ENCODE results near the gene ZNF730. TPM values are rescaled to one million over a fixed set of nuclear protein-coding genes. Genes with fewer than 3 reads are reported as not detected.
A peak's percentile ranks its signal among the peaks of the same experiment; 100 is the strongest.
"Not testable (repeated sequence)": the region's sequence is repeated elsewhere in the genome, so short reads cannot be mapped to it uniquely, and the experiment has no call there.

ZNF730 gene
- total RNA-seq, result 3.3 TPM

DNA sequence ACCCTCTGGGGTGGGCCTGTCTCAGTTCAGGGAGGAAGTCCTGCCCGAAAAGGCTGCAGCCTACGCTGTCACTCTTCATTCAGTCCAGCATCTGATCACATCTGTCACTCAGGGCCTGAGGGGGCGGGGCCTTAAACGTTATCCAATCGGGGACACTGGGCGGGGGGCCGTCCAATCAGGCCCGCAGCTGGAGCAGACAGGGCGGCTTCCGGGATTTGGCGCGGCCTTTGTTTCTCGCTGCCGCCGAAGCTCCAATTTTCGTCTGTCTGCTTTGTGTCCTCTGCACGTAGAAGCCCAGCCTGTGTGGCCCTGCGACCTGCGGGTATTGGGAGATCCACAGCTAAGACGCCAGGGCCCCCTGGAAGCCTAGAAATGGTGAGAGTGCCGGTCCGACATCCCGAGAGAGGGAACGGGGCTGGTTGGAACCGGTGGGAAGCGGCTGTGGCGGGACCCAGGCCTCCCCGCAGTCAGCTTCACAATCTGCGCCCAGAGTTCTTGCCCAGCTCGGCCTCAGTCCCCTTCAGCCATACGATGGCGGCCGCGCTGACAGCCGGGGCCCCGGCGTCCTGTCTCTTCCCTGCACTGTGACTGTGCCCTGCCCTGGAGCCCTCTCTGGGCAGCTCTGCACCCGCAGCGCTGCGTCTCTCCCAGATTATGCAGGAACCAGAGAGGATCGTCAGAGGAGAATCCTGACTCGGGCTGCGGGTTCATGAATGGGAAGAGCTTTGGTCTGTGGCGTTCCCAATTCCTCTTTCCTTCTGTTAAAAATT, at the start of gene ZNF730:
Gene ZNF730, plus strand, starts transcription at position 224 of the 770 bp plus-strand sequence. Its CDS starts 149 bp downstream, at position 373.
- peak; percentile 44 for DNase-seq (ENCODE audit: low spot score)

- peak; percentile 46 for DNase-seq (ENCODE audit: low spot score)
Observed at GRCh38 chr19:23070353-23071146, 46.3 kb upstream of the ZNF730 start.

DNA sequence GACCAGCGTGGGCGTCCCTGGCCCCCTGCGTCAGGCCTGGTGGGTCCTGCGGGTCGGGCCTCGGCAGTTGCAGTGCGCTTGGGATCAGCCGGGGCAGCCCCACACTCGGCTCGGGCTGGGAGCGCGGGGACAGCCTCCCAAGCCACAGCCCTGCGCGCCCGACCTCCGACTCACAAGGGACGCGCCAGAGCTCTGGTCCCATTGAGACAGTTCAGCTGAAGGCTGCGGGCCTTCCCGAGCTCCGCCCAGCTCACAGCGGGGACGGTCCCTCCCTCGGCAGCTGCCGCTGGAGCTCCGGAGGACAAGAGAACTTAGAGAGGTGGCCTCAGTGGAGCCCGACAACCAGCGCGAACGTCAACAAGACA, 45.7 kb upstream of the ZNF730 start:
- no peak for DNase-seq (ENCODE audit: low spot score)

GRCh38 chr19:23075031-23075733, 41.6 kb upstream of the ZNF730 start:
- DNase-seq (ENCODE audit: low spot score), result peak; percentile 62

- DNase-seq (ENCODE audit: low spot score), result not testable (repeated sequence)
Observed at GRCh38 chr19:23077776-23078175, 39.0 kb upstream of the ZNF730 start.

GRCh38 chr19:23093832-23094231, 23.0 kb upstream of the ZNF730 start:
- DNase-seq (ENCODE audit: low spot score), result no peak

DNA sequence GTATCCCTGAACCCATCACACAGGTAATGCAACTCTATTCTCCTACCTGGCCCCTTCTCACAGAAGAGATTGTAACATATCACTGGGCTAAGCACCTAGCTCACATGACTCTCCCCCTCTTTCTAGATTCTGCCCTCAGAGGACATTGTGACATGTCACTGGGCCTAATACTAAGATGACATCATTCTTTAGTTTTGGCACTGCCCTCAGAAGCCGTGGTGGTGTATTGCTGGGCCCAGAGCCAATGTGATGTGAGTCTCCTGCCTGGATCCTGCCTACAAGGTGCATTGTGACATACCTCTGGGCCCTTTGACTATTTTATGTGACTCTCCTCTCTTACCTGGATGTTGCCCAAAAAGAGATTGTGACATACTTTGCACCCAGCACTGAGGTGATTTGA, 21.4 kb upstream of the ZNF730 start:
- no peak for DNase-seq (ENCODE audit: low spot score)

DNA sequence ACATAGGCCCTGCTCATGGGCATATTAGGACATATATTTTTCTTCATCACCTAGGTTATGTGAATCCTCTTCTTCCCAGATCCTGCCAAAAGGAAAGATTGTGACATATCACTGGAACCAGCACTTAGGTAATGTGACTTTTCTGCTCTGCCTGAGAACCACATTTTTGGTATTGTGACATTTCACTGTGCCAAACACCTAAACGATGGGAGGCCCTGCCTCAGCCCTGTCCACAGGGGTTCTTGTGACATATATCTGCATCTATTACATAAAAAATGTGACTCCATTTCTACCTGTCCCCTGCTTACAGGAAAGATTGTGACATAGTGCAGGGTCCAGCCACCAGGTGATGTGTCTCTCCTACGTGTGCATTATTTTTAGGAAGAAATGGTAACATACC, 18.5 kb upstream of the ZNF730 start:
- DNase-seq (ENCODE audit: low spot score), result no peak

DNA sequence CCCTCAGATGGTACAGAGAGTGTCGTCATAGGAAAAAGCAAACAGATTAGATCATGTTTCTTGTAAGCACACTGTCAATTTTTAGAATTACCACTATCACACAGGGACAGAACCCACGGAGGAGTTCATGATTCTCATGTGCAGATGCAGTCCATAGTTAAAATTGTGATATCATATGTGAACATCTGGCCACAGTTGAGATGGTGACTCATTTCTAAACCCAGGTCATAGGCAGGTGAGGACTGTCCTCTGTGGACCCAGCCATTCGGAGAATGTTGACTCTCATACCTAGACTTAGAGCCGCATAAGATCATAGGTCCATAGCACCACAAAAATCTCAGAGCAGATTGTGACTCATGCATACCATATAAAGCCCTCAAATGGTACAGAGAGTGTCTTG, 17.8 kb upstream of the ZNF730 start:
- DNase-seq (ENCODE audit: low spot score), result no peak

- DNase-seq (ENCODE audit: low spot score), result no peak
Observed at GRCh38 chr19:23099966-23100365, 16.9 kb upstream of the ZNF730 start.

DNA sequence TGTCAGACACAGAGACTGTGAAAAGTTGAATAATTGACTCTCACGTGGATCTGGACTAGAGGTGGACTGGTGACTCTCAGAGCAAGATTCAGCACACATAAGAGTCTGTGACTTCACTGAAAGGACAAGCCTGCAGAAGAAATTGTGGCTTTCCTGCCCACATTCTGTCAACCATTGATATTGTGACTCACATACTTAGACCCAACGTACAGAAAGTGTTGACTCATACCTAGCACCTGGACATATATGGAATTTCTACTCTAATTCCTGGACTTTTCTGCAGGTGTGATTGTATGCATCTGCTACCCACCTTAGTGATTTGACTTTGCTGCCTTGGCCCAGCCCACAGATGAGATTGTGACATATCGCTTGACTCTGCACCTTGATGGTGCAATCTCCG, 15.6 kb upstream of the ZNF730 start:
- DNase-seq (ENCODE audit: low spot score), result no peak

DNA sequence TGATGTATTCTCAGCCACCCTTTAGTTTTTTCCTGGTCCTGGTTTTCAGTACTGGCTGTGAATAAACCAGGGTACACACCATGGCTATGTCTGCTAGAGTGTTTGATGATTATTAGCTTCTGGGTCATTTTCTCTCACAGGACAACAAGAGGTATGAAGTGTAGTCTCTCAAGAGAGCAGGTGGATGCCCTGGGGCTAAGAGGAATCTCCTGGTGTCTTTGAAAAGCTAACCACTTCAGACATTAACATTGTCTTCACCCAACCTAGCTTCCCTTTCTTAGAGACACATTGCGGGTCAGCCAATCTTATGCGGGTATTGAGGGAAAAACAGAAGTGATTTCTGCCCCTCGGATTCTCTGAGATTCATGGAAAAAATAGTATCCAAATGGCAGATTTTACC, 1.6 kb downstream of the ZNF730 start:
- DNase-seq (ENCODE audit: low spot score), result no peak

- not testable (repeated sequence) for DNase-seq (ENCODE audit: low spot score)
Observed at GRCh38 chr19:23134211-23134610, 17.4 kb downstream of the ZNF730 start.

DNA sequence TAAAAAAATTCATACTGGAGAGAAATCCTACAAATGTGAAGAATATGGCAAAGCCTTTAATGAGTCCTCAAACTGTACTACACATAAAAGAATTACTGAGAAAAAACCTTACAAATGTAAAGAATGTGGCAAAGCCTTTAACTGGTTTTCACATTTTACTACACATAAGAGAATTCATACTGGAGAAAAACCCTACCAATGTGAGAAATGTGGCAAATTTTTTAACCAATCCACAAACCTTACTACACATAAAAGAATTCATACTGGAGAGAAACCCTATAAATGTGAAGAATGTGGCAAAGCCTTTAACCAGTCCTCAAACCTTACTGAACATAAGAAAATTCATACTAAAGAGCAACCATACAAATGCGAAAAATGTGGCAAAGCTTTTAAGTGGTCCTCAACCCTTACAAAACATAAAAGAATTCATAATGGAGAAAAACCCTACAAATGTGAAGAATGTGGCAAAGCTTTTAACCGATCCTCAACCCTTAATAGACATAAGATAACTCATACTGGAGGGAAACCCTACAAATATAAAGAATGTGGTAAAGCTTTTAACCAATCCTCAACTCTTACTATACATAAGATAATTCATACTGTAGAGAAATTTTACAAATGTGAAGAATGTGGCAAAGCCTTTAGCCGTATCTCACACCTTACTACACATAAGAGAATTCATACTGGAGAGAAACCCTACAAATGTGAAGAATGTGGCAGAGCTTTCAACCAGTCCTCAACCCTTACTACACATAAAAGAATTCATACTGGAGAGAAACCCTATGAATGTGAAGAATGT, 29.0 kb downstream of the ZNF730 start:
- no peak for DNase-seq (ENCODE audit: low spot score)

DNA sequence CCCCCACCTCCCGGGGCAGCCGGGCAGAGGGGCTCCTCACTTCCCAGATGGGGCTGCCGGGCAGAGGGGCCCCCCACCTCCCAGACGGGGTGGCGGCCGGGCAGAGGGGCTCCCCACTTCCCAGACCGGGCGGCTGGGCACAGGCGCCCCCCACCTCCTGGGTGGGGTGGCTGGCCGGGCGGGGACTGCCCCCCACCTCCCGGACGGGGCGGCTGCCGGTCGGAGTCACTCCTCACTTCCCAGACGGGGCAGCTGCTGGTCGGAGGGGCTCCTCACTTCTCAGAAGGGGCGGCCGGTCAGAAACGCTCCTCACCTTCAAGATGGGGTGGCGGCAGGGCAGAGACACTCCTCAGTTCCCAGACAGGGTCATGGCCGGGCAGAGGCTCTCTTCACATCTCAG, 43.9 kb downstream of the ZNF730 start:
- DNase-seq (ENCODE audit: low spot score), result no peak

DNA sequence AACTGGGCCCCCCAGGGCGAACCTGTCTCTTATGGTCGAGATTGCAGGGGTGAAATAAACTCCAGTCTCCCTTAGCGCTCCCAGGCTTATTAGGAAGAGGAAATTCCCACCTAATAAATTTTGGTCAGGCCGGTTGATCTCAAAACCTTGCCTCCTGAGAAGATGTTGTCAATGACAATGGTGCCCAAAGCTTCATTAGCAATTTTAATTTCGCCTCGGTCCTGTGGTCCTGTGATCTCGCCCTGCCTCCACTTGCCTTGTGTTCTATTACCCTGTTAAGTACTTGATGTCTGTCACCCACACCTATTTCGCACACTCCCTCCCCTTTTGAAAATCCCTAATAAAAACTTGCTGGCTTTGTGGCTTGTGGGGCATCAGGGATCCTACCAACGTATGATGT, 51.5 kb downstream of the ZNF730 start:
- DNase-seq (ENCODE audit: low spot score), result not testable (repeated sequence)

DNA sequence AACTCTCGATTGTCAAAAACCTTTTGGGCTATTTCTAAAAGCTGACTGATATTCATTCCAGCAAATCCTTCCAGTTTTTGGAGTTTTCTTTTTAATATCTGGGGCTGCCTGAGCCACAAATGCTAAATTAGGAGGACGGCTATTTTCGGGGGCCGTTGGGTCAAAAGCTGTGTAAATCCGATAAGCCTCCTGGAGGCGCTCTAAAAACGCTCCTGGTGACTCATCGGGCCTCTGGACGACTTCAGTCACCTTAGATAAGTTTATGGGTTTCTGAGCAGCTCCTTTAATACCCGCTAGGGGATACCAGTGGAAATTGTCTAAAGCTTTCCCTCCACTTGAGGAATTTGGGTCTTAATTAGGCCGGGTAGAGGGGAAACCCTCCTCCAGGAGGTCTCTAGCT, 66.4 kb downstream of the ZNF730 start:
- no peak for DNase-seq (ENCODE audit: low spot score)

DNA sequence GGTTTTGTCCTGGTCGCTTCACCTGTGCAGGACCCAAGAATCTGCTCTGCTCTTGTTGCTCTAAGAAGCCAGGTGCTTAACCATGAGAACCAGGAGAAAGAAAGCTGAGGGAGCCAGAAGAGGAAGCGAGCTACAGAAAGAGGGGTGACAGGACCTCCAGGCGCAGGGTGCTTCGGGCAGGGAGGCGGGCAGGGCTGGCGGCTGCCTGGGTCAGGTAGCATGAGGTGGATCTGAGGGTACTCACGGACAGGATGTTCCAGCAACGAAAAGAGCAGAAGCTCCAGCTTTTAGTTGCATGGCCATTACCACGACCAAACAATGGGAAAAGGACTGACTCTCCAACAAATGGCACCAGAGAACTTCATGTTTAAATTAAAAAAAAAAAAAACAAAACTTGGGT, 73.5 kb downstream of the ZNF730 start:
- DNase-seq (ENCODE audit: low spot score), result no peak

Data from ureter (tissue), 1 donor.